HG03342 (cell line): Measurements from ENCODE around the gene FAM98A.

ENCODE experiments used
- ATAC-seq: cut with Tn5 transposase; IDR thresholded peaks from one replicate; pipeline ENCODE4 v1.9.1; 2021; ENCODE audit warnings: mild to moderate bottlenecking, moderate library complexity; ENCODE audit not compliant: unreplicated experiment

Gene FAM98A

GRCh38 chr2:33598561-33599174 lies 431 bp downstream of the FAM98A start:
- peak; percentile 55 for ATAC-seq

- no peak for ATAC-seq
Measured at GRCh38 chr2:33597026-33597425, 2.1 kb downstream of the FAM98A start.

- ATAC-seq: no peak
Measured at GRCh38 chr2:33595385-33595784, 3.7 kb downstream of the FAM98A start.

- ATAC-seq: no peak
Measured at GRCh38 chr2:33589444-33589843, 9.7 kb downstream of the FAM98A start.

- no peak for ATAC-seq
Measured at GRCh38 chr2:33588232-33588631, 10.9 kb downstream of the FAM98A start.

GRCh38 chr2:33586766-33587165 lies 12.3 kb downstream of the FAM98A start:
- ATAC-seq: no peak

GRCh38 chr2:33583194-33583938 lies 15.7 kb downstream of the FAM98A start:
- ATAC-seq: peak; percentile 80

GRCh38 chr2:33581872-33582271 lies 17.2 kb downstream of the FAM98A start:
- ATAC-seq: no peak

GRCh38 chr2:33579227-33579626 lies 19.9 kb downstream of the FAM98A start:
- ATAC-seq: no peak

- no peak for ATAC-seq
Measured at GRCh38 chr2:33577668-33578067, 21.4 kb downstream of the FAM98A start.

- ATAC-seq: no peak
Measured at GRCh38 chr2:33577084-33577483, 22.0 kb downstream of the FAM98A start.

GRCh38 chr2:33573657-33574056 lies 25.4 kb downstream of the FAM98A start:
- no peak for ATAC-seq

GRCh38 chr2:33570681-33571080 lies 28.4 kb downstream of the FAM98A start:
- ATAC-seq: no peak

GRCh38 chr2:33561872-33562271 lies 37.2 kb downstream of the FAM98A start:
- ATAC-seq: no peak

GRCh38 chr2:33560017-33560416 lies 39.1 kb downstream of the FAM98A start:
- ATAC-seq: no peak

GRCh38 chr2:33559328-33559727 lies 39.8 kb downstream of the FAM98A start:
- ATAC-seq: no peak

GRCh38 chr2:33555681-33556080 lies 43.4 kb downstream of the FAM98A start:
- no peak for ATAC-seq

- no peak for ATAC-seq
Measured at GRCh38 chr2:33552758-33553461, 46.2 kb downstream of the FAM98A start.

- ATAC-seq: no peak
Measured at GRCh38 chr2:33550206-33550605, 48.9 kb downstream of the FAM98A start.

- no peak for ATAC-seq
Measured at GRCh38 chr2:33541243-33541642, 57.9 kb downstream of the FAM98A start.

- no peak for ATAC-seq
Measured at GRCh38 chr2:33535421-33535820, 63.7 kb downstream of the FAM98A start.
